ENCODE measurements around the gene ZNF502.

ZNF502 gene

DNA sequence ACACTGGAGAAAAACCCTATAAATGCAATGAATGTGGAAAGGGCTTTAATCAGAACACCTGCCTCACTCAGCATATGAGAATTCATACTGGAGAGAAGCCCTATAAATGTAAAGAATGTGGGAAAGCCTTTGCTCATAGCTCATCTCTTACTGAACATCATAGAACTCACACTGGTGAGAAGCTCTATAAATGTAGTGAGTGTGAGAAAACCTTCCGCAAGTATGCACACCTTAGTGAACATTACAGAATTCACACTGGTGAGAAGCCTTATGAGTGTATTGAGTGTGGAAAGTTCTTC lies 9.6 kb downstream of the ZNF502 start:
- Histone ChIP-seq H3K4me3 (ENCODE audit: low read length) (no peak overlapping the region), H2AFZ (ENCODE audit: low read depth, low read length) (no peak overlapping the region), H3K9me3 (ENCODE audit: low read length) (peaks cover 75% of the 10 kb centered on the region), H3K36me3 (ENCODE audit: insufficient read depth, low read length) (peaks cover 56% of the 10 kb centered on the region), H3K4me1 (ENCODE audit: insufficient read depth, low read length) (no peaks in the 10 kb centered on the region), H3K27me3 (ENCODE audit: insufficient read depth, low read length) (no peaks in the 10 kb centered on the region)

DNA sequence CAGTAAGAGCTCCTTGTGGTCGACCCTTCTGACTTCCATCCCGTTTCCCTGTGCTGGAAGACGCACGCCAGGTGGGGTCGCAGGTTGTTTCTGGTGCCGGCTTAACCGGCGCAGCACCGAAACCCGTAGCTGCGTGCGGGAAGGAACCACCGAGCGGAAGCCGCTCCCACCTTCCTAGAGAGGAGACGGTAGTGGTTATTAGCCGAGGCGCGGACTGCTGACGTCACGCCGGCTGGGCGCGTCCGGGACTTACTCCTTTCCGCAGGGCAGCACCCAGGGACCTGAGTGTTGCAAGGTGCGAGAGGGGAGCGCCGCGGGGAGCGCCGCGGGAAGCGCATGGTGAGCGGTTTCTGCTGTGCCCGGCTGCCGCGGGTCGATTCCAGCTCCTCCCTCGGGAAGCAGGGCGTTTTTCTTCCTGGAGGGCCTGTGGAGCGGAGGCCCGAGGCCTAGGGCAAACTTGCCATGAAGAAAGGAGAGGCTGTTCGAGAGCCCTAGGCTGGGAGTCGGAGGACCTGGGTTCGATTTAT lies 17.0 kb downstream of the ZNF502 start, which contains the start of gene ZNF501:
ZNF501 (plus strand) TSS at position 252 of the 527 bp plus-strand sequence. CDS start 4,787 bp downstream, outside the sequence.
- peaks cover 39% of the 10 kb centered on the region for H3K36me3 ChIP-seq (ENCODE audit: insufficient read depth, low read length)
- H2AFZ ChIP-seq (ENCODE audit: low read depth, low read length) = peak within 1 kb of the TSS; percentile 99
- H3K9me3 ChIP-seq (ENCODE audit: low read length) = peaks cover 50% of the 10 kb centered on the region
- peaks cover 6% of the 10 kb centered on the region for H3K4me1 ChIP-seq (ENCODE audit: insufficient read depth, low read length)
- H3K4me3 ChIP-seq (ENCODE audit: low read length) = peak within 1 kb of the TSS; percentile 88
- H3K27me3 ChIP-seq (ENCODE audit: insufficient read depth, low read length) = no peaks in the 10 kb centered on the region

DNA sequence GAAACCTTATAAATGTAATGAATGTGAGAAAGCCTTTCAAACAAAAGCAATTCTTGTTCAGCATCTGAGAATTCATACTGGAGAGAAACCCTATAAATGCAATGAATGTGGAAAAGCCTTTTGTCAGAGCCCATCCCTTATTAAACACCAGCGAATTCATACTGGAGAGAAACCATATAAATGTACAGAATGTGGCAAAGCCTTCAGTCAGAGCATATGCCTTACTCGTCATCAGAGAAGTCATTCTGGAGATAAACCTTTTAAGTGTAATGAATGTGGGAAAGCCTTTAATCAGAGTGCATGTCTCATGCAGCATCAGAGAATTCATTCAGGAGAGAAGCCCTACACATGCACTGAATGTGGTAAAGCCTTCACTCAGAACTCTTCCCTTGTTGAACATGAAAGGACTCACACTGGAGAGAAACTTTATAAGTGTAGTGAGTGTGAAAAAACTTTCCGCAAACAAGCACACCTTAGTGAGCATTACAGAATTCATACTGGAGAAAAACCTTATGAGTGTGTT lies 22.2 kb downstream of the ZNF502 start:
- no peaks in the 10 kb centered on the region for H3K27me3 ChIP-seq (ENCODE audit: insufficient read depth, low read length)
- peaks cover 54% of the 10 kb centered on the region for H3K36me3 ChIP-seq (ENCODE audit: insufficient read depth, low read length)
- H2AFZ ChIP-seq (ENCODE audit: low read depth, low read length) = no peak overlapping the region
- H3K4me1 ChIP-seq (ENCODE audit: insufficient read depth, low read length) = peaks cover 6% of the 10 kb centered on the region
- H3K4me3 ChIP-seq (ENCODE audit: low read length) = no peak overlapping the region
- H3K9me3 ChIP-seq (ENCODE audit: low read length) = peaks cover 53% of the 10 kb centered on the region

- Histone ChIP-seq H3K4me3 (ENCODE audit: low read length) (peak overlapping the region; percentile 77), H3K9me3 (ENCODE audit: low read length) (peaks cover 44% of the 10 kb centered on the region), H3K36me3 (ENCODE audit: insufficient read depth, low read length) (peaks cover 36% of the 10 kb centered on the region), H2AFZ (ENCODE audit: low read depth, low read length) (peak overlapping the region; percentile 95), H3K4me1 (ENCODE audit: insufficient read depth, low read length) (peaks cover 3% of the 10 kb centered on the region), H3K27me3 (ENCODE audit: insufficient read depth, low read length) (no peaks in the 10 kb centered on the region)
Observed at GRCh38 chr3:44761101-44761423, 48.6 kb downstream of the ZNF502 start.

DNA sequence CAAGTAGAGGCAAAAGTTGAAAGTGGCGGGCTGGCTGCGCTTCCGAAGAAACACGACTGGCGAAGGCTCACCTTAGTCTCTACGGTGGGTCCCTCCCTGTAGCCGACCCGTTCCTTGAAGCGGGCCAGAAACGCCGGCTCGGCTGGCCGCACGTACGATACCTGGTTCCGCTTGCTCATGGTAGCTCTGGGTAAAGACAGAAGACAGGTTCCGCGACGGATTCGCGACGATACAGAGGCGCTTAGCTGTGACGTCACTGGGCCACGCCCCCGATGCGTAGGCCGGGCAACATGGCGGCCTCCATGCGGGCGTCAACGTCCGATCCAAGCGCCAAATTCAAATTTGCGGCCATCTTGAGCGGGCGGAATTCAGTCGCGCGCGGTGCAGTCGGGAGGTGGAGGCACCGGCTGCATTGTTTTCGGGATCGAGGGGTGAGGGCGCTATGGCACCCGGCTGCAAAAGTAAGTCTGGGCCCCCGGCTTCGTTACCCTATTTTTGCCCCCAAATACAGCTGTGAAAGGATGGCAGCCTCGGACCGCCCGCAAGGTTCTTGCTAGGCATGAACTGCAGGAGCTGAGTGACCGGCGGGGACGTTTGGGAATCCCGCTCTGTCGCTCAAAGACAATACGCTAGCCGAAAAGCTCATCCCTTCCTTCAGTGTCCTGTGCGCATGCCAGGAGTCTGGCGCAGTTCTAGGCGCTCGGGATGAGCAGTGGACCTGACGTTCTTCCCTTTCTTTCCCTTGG lies 49.1 kb downstream of the ZNF502 start, which contains the start of the genes KIAA1143 and KIF15:
KIAA1143 (minus strand) TSS at position 196 of the 746 bp plus-strand sequence; CDS start at position 179, 17 bp downstream.
KIF15 (plus strand) TSS at position 371 of the 746 bp plus-strand sequence; CDS start at position 443, 72 bp downstream.
- Histone ChIP-seq H3K36me3 (ENCODE audit: insufficient read depth, low read length) (peaks cover 36% of the 10 kb centered on the region), H3K9me3 (ENCODE audit: low read length) (peaks cover 44% of the 10 kb centered on the region), H3K27me3 (ENCODE audit: insufficient read depth, low read length) (no peaks in the 10 kb centered on the region), H2AFZ (ENCODE audit: low read depth, low read length) (peak within 1 kb of the TSS; percentile 95), H3K4me1 (ENCODE audit: insufficient read depth, low read length) (peaks cover 3% of the 10 kb centered on the region), H3K4me3 (ENCODE audit: low read length) (peak within 1 kb of the TSS; percentile 77)

- peak overlapping the region; percentile 77 for H3K4me3 ChIP-seq (ENCODE audit: low read length)
- H3K27me3 ChIP-seq (ENCODE audit: insufficient read depth, low read length) = no peaks in the 10 kb centered on the region
- peak overlapping the region; percentile 95 for H2AFZ ChIP-seq (ENCODE audit: low read depth, low read length)
- H3K9me3 ChIP-seq (ENCODE audit: low read length) = peaks cover 42% of the 10 kb centered on the region
- H3K4me1 ChIP-seq (ENCODE audit: insufficient read depth, low read length) = peaks cover 3% of the 10 kb centered on the region
- peaks cover 34% of the 10 kb centered on the region for H3K36me3 ChIP-seq (ENCODE audit: insufficient read depth, low read length)
Observed at GRCh38 chr3:44762170-44762677, 49.8 kb downstream of the ZNF502 start.

DNA sequence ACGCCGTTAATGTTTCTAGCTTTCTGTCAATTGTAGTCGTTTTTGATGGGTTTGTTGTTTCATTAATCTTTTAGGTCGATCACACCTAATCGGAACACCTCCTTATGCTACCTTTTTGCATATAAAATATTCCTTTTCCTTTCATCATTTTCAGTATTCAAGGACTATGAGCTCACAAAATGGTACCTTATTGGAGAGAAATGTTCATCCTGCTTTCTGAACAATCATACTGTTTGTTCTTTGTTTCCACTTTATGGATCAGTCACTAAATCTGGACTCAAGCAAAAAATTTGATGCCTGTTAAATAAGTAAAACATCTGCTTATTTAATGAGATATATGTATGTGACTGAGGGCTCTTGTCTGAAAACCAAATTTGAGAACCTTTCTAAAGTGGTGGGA lies 50.2 kb downstream of the ZNF502 start:
- Histone ChIP-seq H3K36me3 (ENCODE audit: insufficient read depth, low read length) (peaks cover 32% of the 10 kb centered on the region), H3K4me3 (ENCODE audit: low read length) (peak overlapping the region; percentile 77), H3K9me3 (ENCODE audit: low read length) (peaks cover 39% of the 10 kb centered on the region), H2AFZ (ENCODE audit: low read depth, low read length) (peak overlapping the region; percentile 95), H3K27me3 (ENCODE audit: insufficient read depth, low read length) (no peaks in the 10 kb centered on the region), H3K4me1 (ENCODE audit: insufficient read depth, low read length) (peaks cover 3% of the 10 kb centered on the region)

- no peak overlapping the region for H2AFZ ChIP-seq (ENCODE audit: low read depth, low read length)
- H3K4me1 ChIP-seq (ENCODE audit: insufficient read depth, low read length) = peaks cover 3% of the 10 kb centered on the region
- H3K9me3 ChIP-seq (ENCODE audit: low read length) = peaks cover 32% of the 10 kb centered on the region
- no peak overlapping the region for H3K4me3 ChIP-seq (ENCODE audit: low read length)
- no peaks in the 10 kb centered on the region for H3K27me3 ChIP-seq (ENCODE audit: insufficient read depth, low read length)
- peaks cover 23% of the 10 kb centered on the region for H3K36me3 ChIP-seq (ENCODE audit: insufficient read depth, low read length)
Observed at GRCh38 chr3:44764248-44764647, 51.8 kb downstream of the ZNF502 start.

- no peaks in the 10 kb centered on the region for H3K4me1 ChIP-seq (ENCODE audit: insufficient read depth, low read length)
- H3K27me3 ChIP-seq (ENCODE audit: insufficient read depth, low read length) = no peaks in the 10 kb centered on the region
- H2AFZ ChIP-seq (ENCODE audit: low read depth, low read length) = no peak overlapping the region
- no peak overlapping the region for H3K4me3 ChIP-seq (ENCODE audit: low read length)
- H3K9me3 ChIP-seq (ENCODE audit: low read length) = peaks cover 42% of the 10 kb centered on the region
- peaks cover 20% of the 10 kb centered on the region for H3K36me3 ChIP-seq (ENCODE audit: insufficient read depth, low read length)
Observed at GRCh38 chr3:44771424-44772098, 59.1 kb downstream of the ZNF502 start.

DNA sequence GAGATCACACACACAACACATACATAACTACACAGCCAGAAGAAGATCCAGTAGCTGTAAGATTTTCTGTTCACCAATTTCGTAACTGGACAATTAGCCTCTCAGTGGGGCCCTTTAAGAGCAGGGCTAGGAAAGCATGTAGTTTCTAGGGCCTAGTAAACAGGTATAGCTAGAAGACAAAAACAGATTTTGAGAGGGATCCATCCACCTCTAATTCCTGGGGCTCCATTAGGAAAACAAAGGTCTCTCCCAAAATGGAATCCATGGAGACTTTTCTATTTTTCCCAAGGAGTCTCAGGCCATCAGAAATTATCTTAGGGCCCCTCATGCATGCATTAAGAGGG lies 59.6 kb downstream of the ZNF502 start:
- Histone ChIP-seq H3K9me3 (ENCODE audit: low read length) (peaks cover 41% of the 10 kb centered on the region), H2AFZ (ENCODE audit: low read depth, low read length) (no peak overlapping the region), H3K4me3 (ENCODE audit: low read length) (no peak overlapping the region), H3K27me3 (ENCODE audit: insufficient read depth, low read length) (no peaks in the 10 kb centered on the region), H3K4me1 (ENCODE audit: insufficient read depth, low read length) (no peaks in the 10 kb centered on the region), H3K36me3 (ENCODE audit: insufficient read depth, low read length) (peaks cover 23% of the 10 kb centered on the region)

Measured in neuron (in vitro differentiated cells).